Suppressor macrophage (primary cell): Measurements from ENCODE around the gene ZRANB1.

Source experiments
- DNase-seq, 4 experiments: peaks; one replicate each; pipeline ENCODE4 v3.0.0-alpha.2; 2020 to 2022

Gene ZRANB1

DNA sequence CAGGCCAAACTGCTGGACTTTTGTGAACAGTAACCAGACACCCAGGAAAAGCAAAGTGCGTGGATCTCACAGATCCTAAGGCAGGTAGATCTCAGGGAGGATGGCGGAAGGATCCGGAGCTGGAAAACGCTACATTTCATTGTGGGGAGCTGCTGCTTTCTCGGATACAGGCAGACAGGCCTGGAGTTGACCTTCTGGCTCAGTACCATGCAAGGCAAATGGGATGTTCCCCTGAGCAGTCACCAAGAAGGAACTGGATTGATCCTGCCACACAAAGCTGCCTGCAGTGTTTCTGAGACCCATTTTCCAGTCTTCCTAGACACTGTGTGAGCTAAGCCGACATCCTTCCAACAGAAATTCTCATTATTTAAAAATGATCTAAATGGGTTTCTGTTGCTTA lies 65.5 kb downstream of the ZRANB1 start:
- no peak for DNase-seq

DNA sequence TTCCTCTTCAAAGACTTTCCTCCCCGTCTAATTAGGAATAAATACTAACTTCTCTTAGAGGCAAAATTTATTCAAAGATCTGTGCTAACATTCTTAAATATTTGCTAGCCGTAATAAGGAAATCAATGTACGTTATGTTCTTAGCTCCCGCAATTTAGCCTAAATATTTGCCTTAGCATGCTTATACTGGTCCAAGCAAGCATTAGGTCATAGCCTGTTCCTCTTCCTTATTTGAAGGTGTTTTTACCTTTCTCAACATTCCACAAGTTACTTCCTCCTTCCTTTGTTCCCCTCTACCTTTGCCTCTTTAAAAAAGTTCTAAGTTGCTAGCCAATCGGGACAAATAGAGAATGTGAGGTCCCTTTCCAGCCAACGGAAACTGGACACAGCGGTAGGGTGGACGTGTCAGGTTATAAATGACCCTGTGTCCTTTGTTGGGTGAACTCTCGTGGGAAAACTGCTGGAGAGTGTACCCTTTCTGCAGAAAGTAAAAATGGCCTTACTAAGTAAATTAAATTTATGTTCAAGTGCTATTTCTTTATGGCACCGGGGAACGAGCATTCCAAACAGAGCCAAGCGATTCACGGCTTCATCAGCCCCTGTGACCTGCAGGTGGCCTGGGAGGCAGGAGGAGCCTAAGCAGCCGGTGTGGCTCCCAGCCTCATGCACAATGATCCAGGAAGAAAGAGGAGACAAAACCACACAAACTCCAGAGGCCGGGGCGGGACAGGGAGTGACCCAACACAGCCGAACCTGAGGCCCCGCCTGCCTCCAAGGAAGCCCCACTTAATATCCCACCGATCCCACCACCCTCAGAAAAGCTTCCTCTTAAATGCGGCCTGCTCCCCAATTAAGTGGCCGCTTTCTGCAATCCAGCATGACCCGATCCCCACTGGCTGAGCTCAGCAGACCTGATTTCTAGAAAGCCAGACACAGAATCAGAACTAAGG lies 67.0 kb downstream of the ZRANB1 start:
- no peak for DNase-seq

DNA sequence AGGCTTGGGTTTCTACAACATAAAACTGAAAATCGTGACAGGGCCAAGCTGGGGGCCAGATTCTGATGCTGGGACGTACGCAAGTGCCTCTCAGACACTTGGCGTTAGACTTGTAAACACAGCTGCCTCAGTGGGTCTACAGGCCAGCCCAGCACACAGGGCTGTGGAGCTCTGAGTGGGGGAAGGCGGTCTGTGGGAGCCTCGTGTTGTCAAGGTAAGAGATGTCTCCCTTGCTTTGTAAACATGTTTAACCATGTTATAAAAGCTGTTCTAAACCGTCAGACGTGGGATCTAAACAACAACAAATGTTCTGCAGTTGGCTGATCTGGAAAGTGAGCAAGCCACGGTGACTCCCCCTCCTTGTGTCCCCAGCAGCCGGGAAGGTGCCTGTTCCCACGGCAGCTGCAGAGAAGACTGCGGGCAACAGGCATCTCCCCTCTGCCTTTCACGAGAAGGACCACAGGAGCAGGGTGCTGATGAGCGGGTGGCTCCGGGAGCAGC lies 67.8 kb downstream of the ZRANB1 start:
- no peak for DNase-seq

DNA sequence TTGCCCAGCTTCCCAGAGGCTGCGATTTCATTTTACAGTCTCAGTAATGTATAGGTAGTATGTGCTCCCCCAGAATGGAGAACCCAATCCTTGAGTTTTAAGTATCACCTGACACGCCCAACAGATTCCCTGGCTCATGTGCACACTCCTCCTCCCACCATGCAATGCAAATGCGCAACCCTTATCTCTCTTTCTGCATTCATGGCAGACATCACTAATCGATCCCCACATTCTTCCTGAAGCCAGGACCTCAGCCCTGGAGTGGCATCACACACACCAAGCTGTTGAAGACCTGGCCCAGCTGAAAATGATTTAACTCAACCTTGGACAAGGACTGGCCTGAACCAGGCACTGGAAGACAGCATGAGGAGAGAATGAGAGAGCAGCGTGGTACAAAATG lies 68.4 kb downstream of the ZRANB1 start:
- no peak for DNase-seq

DNA sequence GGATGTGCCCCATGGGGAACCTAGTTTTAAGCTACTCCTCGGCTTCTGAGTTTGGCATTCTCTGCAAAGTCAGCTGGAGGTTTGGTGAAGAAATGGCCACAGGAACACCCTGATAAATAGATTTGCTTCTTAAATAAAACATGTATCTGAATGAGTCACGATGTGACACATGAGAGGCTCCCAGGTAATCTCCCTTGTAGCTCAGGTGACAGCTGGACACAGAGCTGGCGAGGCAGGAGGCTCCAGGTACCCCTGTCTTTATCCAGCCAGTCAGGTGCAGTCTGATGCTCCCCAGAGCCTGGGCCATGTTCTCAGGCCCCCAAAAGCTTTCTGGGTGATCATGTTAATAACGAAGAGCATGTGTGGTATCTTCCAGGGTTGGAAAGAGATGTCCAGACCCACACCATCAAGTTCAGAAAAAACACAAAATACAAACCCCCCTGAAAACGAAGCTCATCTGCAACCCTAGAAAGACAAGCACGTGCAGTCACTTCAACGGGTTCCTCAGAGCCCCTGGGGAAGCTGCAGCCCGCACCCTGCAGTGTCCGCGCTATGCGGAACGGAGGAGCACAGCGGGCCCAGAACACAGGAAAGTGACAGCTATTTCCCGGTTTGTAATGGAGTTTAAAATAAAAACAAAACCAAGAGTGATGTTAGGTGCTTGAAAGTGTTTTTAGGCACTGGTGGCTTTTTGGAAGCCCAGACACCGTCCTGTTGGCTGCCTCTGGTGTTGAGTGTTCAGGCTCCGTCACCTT lies 69.4 kb downstream of the ZRANB1 start:
- no peak for DNase-seq

DNA sequence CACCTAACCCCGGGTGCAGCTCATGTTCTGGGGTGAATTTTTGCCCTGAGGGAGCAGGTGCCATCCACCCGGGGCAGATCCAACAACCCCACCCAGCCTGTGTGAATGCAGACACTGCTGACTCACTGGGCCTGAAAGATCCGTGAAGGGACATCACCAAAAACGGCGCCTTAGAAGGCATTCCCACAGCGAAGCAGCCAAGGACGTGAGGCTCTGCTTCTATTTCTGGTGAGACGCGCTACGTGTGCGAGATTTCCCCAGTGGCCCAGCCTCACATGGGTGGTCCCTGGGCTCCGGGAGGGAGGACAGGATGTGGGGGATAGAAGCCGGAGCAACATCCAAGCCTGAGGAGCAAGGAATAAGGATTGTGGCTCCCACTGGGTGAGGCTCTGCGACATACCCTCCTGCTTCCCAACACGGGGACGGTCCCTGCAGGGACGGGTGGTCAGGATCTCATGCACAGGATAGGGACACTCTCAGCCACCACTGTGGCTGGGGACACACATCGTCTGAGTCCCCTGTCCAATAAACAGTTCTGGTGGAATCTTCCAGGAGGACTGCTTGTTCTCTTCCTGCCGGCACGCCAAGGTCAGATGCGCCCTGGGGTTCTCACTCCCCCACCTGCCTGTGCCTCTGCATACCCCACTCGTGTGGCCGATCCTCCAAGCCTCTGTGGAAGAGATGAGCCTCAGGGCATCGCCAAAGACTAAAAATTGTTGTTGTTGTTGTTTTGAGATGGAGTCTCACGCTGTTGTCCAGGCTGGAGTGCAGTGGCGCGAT lies 70.2 kb downstream of the ZRANB1 start:
- DNase-seq: no peak

DNA sequence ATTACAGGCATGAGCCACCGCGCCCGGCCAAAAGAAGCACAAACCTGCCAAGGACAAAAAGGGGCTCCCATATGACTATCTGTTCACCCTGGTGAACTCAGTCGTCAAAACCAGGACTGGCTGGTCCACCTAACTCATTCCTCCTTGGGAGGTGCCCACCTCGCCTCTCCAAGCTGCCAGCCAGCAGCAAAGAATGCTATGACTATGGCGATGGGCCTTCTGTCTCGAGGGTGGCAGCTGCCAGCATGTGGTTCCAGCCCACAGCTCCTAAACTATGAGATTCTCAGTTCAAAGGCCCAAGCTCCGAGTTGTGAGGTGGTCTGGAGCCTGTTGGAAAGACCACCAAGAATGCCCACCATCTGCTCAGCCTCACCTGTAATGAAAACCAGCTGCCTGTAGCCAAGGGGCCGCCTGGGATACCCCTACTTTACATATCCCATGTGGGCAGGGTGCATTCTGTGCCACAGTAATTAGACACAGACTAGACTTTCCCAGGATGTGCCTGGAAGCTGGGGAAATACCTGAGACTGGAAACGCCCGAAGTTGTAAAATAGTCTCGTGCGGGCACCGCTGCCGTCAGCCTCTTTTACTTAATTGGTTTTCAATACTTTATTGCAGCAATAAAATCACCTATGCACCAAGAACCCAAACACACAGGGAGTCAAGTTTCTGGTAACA lies 71.1 kb downstream of the ZRANB1 start:
- no peak for DNase-seq

DNA sequence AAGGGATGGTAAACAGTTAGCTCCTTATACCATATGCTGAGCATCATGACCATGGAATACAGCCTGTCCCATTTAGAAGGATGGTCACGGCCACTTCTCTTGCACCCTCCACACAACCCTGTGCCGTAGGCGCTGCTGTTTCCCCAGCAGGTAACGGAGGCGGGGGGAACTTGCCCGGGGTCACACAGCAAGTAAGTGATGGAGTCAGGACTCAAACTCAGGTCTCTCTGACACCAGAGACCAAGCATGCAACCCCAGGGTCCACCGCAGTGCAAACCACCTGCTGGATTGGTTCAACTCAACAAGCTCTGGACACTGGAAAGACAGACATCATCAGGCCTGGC lies 71.6 kb downstream of the ZRANB1 start:
- DNase-seq: no peak

DNA sequence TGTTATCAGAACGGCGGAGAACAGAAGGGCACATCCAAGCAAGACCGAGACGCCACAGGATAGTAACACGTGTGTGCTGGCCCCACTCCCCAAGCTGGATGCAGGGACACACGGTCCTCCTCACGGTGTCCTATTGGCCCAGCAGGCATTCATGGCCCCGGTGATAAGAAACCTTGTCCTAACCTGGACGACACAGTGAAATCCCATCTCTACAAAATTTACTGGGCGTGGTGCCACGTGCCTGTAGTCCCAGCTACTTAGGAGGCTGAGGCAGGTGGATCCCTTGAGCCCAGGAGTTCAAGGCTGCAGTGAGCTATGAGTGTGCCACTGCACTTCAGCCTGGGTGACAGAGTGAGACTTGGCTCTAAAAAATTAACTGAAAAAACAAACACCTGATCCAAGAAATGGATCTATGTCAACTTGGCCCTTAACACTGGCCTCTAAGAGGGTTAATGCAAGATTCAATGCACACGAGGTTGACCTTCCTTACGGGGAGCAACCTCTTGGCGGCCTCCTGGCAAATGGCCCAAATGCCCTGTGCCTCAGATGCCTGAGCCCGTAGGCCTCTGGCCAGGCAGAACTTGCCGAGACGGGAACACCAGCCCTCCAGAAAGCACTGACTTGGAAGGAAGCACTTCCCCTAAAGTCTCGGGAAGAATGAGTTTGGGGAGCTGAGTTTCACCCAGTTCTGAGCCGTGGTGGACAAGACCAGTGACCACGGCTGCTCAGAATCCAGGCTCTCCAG lies 72.3 kb downstream of the ZRANB1 start:
- DNase-seq: peak in 2 of 4 experiments; percentile 11 to 23

DNA sequence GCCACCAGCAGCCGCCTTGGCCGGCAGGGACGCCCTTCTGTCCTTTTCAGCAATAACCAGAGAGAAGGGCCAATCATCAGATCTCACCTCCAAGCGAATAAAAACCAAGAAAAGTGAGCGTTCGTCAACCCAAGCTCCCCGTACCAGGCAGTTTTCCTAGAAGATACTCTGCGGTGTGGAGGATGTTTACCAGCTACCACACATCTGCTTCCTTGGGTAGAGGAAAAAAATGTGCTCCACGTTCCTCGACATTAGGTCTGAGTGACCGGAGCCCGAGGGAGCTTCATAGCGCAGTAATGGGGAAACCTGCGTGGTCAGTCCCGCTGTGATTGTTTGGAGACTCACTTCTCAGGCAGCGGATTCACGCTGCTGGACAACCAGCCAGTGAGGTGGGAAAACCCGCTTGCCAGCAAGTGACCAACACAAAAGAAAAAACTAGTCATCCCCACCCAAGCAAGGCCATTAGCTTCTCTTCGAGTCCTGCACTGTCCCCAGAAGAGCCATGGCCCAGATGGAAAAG lies 73.0 kb downstream of the ZRANB1 start:
- no peak for DNase-seq

DNA sequence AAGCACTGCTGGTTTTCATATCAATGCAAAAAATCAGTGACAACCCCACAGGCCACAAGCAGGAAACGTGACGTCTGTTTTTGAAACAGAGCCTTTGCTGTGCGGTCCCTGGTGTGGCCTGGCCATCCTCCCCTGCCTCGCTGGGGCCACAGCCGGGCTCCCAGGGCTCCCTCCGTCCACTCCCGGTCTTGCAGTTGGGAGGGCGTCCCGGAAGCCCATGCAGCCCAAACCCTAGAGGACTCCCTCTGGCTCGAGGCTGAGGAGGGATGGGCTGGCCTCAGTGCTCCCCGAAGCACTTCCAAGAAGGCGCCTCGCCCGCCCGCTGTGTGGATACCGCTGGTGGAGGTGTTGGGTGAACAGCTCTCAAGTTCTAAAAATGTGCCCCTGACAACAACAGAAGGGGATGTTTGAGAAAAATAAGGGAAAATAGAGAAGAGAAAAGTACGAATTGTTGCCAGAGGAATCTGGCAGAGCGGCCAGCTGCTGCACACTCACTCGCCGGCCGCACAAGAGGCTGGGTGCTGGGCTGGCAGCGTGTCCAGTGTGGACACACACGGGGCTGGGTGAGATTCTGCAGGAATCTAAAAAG lies 73.5 kb downstream of the ZRANB1 start:
- DNase-seq: no peak

DNA sequence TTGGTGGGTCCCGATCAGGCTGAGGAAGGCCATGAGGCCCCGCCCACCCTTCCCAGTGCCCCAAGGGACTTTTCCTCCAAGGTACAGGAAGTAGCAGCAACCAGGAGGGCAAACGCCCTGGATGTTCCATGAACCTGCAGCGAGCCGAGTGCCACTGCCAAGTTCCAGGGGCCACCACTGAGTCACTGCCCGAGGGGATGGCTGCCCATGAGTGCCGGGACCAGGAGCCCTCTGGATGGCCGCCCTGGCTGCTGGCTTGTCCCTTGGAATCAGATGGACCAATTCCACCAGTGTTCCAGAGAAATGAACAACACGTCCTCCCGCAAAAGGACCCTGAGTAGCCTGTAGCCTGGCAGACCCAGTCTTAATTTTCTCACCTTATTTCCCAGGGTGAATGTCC lies 74.2 kb downstream of the ZRANB1 start:
- no peak for DNase-seq

DNA sequence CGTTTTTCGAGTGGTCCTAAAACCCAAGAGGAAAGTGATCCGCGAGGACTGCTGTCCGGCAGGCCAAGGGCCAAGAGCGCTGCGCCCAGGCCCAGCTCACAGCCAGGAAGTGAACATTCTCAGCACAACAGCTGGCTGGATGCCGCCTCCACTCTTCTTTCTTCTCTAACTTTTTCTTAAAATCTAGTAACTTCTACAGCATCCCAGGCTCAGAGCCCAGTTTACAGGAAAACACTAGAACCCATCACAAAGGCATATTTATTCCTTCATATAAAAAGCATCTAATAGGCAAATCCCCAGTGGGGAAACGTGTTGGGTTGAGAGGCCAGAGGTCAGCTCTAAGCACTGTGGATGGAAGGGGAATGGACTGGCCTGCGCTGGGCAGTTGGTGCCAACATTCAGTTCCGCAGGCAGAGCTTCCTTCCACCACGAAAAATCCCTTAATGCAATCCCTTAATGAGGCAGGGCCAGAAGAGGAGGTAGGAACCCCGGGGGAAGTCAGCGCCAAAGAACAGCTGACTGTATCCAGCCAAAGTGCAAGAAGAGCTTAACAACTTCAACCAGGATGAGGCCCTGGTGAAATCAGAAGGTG lies 74.8 kb downstream of the ZRANB1 start:
- DNase-seq: no peak

DNA sequence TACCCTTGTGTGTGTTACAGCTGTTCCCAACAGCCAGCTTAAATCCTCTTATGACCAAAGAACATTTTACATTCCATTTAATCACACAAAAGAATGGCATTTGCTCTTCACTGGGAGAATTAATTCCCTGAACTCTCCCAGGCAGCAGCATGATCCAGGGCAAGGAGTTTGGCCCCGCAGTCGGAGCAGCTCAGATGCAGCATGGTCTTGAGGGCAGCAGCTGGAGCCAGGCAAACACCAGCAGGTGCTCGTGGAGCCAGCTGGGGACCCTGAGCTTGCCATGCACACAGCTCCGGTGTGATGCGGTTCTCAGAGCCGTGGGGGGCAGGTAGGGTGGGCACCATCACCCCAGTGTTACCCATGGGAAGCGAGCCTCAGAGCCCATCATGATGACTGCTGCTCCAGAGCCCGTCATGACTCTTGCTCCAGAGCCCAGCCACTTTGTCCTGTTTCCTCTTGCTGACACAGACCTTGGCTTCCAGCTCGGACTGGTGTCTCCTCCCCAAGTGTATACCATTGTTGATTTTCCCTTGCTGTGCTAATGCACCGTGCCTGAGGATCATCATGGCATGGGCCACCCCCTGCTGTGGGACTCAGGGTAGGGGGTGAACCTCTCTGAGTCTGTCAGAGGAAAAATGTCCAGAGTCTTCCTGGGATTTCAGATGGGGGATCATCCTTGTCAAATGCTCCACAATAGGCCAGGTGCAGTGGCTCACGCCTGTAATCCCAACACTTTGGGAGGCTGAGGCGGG lies 75.8 kb downstream of the ZRANB1 start:
- no peak for DNase-seq

DNA sequence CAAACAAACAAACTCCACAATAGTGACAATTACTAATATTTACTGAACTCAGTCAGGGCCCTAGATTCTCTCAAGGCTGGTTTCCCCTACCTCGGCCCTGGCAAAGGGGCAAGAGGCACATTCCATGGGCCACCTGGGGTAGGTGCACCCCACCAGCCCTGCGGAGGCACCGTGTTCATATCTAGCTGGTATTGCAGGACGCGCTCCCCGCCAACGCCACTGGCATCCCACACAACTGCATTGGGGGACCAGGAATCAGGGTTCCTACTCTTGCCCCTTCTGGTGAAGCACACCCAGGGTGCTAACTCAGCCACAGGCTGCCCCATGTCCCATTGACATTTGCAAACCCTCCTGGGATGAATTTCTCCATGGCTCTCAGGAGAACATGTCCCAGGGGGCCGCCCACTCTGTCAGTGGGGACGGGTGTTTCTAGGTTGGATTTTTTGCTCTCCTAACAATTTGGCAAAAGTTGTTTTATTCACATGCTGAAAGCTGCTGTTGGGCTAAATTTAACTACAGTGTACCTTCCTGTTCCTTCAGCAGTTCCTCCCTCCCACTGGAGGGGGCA lies 76.7 kb downstream of the ZRANB1 start:
- DNase-seq: peak; percentile 8 to 43 (median 34)

DNA sequence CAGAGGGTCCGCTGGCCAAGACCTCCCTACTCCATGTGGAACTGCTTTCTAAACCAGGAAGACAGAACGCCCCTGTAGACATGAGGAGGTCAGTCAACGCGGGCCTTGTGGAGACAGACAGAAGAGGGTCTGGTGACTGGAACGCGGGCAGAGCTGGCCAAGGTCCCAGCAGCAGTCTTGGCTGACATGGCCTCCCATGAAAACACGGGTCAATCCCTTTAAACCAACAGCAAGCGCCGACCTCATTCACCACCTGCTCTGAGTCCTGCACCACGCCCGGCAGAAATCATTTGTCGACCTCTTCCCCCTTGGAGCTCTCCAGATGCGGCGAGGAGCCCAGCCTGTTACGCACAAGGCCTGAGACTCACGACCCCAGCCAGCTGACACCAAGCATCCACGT lies 78.5 kb downstream of the ZRANB1 start:
- DNase-seq: no peak

DNA sequence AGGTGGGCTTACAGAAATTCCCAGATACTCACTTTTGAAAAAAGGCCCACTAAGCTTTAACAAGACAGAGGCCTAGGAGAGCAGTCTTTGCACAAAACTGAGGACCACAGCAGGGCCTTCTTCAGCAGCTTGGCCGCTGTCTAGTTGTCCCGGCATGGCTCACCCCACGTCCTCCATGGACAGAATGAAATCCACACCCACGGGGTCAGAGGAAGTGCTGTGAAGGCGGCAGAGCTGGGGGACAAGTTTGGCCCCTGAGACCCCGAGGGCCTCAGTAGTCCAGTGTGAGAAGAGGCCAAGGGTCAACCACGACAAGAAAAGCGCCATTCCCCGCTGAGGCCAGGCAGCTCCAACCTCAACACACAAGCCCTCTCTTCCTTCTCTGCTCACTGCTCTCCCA lies 78.9 kb downstream of the ZRANB1 start:
- no peak for DNase-seq

DNA sequence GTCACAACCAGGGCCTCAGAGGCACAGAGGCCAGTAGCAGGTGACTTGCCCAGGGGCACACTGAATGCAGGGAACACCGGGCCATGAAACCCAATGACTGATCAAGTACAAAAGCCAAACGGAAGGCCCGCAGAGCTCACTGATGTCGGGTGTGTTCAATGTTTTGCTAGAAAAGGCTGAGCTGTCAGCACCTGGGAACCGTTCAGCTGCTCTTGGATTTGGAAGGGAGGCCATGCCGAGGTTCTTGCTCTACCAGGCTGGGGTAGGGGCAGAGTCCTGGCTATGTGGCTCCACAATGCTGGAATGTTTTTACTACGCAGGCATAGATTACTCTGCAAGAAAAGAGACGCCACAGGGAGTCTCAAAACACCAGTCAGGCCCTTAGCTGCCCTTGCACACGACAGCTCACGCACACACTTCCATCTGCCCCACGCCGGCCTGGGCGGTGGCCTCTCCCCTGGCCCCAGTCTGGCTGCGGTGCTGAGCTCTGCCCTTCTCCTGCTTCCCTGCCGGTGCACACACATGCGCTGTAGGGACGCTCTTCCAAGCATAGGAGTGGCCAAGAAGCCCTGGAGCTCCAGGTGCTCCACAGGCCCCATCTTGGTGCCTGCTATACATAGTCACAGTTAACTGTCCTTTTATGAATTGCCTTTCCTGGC lies 79.9 kb downstream of the ZRANB1 start:
- DNase-seq: no peak

DNA sequence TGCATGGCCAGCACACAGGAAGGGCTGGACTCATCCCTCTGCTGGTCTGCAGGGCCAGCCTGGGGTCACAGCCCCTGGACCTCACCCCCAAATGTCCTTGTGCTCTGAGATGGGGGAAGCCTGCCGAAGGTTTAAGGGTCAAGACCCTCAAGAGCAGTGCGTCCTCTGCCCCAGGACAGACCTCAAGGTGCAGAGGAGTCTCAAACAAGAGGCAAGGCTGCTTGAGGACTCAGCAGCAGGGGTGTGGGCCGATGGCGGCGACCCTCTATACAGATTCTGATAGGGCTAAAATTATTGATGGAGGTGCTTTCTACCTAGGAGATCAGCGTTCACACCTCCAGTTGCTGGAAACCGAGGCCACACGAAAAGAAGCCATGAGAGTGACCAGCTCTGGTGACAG lies 80.7 kb downstream of the ZRANB1 start:
- DNase-seq: no peak
